Natural killer cell (primary cell): Measurements from ENCODE around the gene CLSTN2. TPM values are rescaled to one million over a fixed set of nuclear protein-coding genes. Genes with fewer than 3 reads are reported as not detected.

ENCODE experiments used
- ATAC-seq, 3 donors: fragments of 150-1000 bp in 2 of 3; fragments of 200-7000 bp in 1 of 3; cut with Tn5 transposase; 1 replicate in 1 of 3; 2 replicates in 2 of 3; pipeline ENCODE4 v1.10.0; 2021; ENCODE audit warnings: mild to moderate bottlenecking in 2 of 3, moderate library complexity in 2 of 3
- DNase-seq, 2 donors: peaks; one replicate each; pipeline versions ENCODE4 v3.0.0 to v3.0.0-alpha.2; 2013 to 2021; ENCODE audit warnings: mixed read lengths in 1 of 2
- H3K27ac ChIP-seq: one replicate; pipeline ENCODE4 v1.5.1; 2013; ENCODE audit warnings: mild to moderate bottlenecking, low read length
- H3K27me3 ChIP-seq: one replicate; pipeline ENCODE4 v1.6.1; 2013; ENCODE audit warnings: low read length; ENCODE audit not compliant: control insufficient read depth, insufficient read depth
- H3K36me3 ChIP-seq: one replicate; pipeline ENCODE4 v1.6.1; 2013; ENCODE audit warnings: low read length; ENCODE audit not compliant: control insufficient read depth, insufficient read depth
- H3K4me1 ChIP-seq: one replicate; pipeline ENCODE4 v1.6.1; 2013; ENCODE audit warnings: low read length; ENCODE audit not compliant: control insufficient read depth, insufficient read depth
- H3K4me3 ChIP-seq: one replicate; pipeline ENCODE4 v1.5.1; 2013; ENCODE audit warnings: low read length
- H3K9me3 ChIP-seq: one replicate; pipeline ENCODE4 v1.6.1; 2013; ENCODE audit warnings: low read length; ENCODE audit not compliant: control insufficient read depth, insufficient read depth
- H3K27ac Mint-ChIP-seq, 2 donors: one replicate each; pipeline ENCODE4 v1.8.0; 2022; ENCODE audit warnings: mild to moderate bottlenecking in 2 of 2, mixed read lengths in 2 of 2, moderate library complexity in 1 of 2
- H3K27me3 Mint-ChIP-seq, 2 donors: one replicate each; pipeline ENCODE4 v1.8.0; 2022; ENCODE audit warnings: low read depth in 2 of 2, mixed read lengths in 2 of 2
- H3K36me3 Mint-ChIP-seq: one replicate; pipeline ENCODE4 v1.8.0; 2022; ENCODE audit warnings: mixed read lengths
- H3K4me1 Mint-ChIP-seq, 2 donors: one replicate each; pipeline ENCODE4 v1.8.0; 2022; ENCODE audit warnings: mixed read lengths in 2 of 2
- H3K4me3 Mint-ChIP-seq: one replicate; pipeline ENCODE4 v1.8.0; 2022; ENCODE audit warnings: mild to moderate bottlenecking, moderate library complexity, mixed read lengths
- H3K9me3 Mint-ChIP-seq, 2 donors: one replicate each; pipeline ENCODE4 v1.8.0; 2022; ENCODE audit warnings: mixed read lengths in 2 of 2
- WGBS: methylation state at CpG from one replicate; pipeline ENCODE4 v1.1.7; 2013; ENCODE audit warnings: missing lambda C conversion rate; ENCODE audit not compliant: insufficient coverage; 5-methylcytosine and 5-hydroxymethylcytosine counted together
- intact Hi-C: fragments of 100-400 bp; cut with micrococcal nuclease; formaldehyde crosslinking; loops from one replicate; pipeline ENCODE4 v1.14.2; 2022
- total RNA-seq, 4 donors: library from RNA; stranded (reverse); fragments of 120-200 nt in 1 of 4; gene quantifications; one replicate each; pipeline versions ENCODE4 v1.2.3 to v1.2.4, GENCODE V29; 2013 to 2022
- TF ChIP-seq, protein P1 (sequence below): fragments of 200-600 bp; IDR thresholded peaks from one replicate; pipeline ENCODE4 v1.8.0; 2022; ENCODE audit warnings: antibody characterized with exemption

Gene CLSTN2
- total RNA-seq, 3 donors from 2014 or later (not counting 1 experiment from before 2014, with no cell fraction given): 0.05 TPM; not detected in 2

- TF ChIP-seq, protein P1, sequence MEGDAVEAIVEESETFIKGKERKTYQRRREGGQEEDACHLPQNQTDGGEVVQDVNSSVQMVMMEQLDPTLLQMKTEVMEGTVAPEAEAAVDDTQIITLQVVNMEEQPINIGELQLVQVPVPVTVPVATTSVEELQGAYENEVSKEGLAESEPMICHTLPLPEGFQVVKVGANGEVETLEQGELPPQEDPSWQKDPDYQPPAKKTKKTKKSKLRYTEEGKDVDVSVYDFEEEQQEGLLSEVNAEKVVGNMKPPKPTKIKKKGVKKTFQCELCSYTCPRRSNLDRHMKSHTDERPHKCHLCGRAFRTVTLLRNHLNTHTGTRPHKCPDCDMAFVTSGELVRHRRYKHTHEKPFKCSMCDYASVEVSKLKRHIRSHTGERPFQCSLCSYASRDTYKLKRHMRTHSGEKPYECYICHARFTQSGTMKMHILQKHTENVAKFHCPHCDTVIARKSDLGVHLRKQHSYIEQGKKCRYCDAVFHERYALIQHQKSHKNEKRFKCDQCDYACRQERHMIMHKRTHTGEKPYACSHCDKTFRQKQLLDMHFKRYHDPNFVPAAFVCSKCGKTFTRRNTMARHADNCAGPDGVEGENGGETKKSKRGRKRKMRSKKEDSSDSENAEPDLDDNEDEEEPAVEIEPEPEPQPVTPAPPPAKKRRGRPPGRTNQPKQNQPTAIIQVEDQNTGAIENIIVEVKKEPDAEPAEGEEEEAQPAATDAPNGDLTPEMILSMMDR: no peak
- H3K9me3 ChIP-seq: no peaks in the 10 kb centered on the region
- H3K4me3 ChIP-seq: no peak overlapping the region
- Mint-ChIP-seq H3K9me3 (no peaks in the 10 kb centered on the region), H3K36me3 (no peaks in the 10 kb centered on the region), H3K4me1 (no peaks in the 10 kb centered on the region), H3K27ac (no peak overlapping the region), H3K4me3 (no peak overlapping the region), H3K27me3 (no peaks in the 10 kb centered on the region)
- intact Hi-C loops: no loop called here
- H3K4me1 ChIP-seq: no peaks in the 10 kb centered on the region
- ATAC-seq: peak; percentile 39 to 66 (median 49)
- WGBS: 52% methylated on average over 6 of the region's 6 CpGs
- H3K27ac ChIP-seq: no peak overlapping the region
- DNase-seq: peak; percentile 20 to 25
- H3K36me3 ChIP-seq: no peaks in the 10 kb centered on the region
- H3K27me3 ChIP-seq: no peaks in the 10 kb centered on the region
Observed at GRCh38 chr3:140363801-140364200, 428.8 kb downstream of the CLSTN2 start.

- H3K9me3 Mint-ChIP-seq: no peaks in the 10 kb centered on the region
- no peak for DNase-seq
- WGBS: 85% methylated on average over 9 of the region's 9 CpGs
- Histone ChIP-seq H3K4me1 (no peaks in the 10 kb centered on the region), H3K36me3 (no peaks in the 10 kb centered on the region), H3K4me3 (no peak overlapping the region), H3K9me3 (no peaks in the 10 kb centered on the region), H3K27me3 (no peaks in the 10 kb centered on the region), H3K27ac (no peak overlapping the region)
- no peak for ATAC-seq
- no peaks in the 10 kb centered on the region for H3K4me1 Mint-ChIP-seq
- intact Hi-C loops: no loop called here
- H3K4me3 Mint-ChIP-seq: no peak overlapping the region
- no peaks in the 10 kb centered on the region for H3K36me3 Mint-ChIP-seq
- H3K27ac Mint-ChIP-seq: no peak overlapping the region
- TF ChIP-seq, protein P1: no peak
- no peaks in the 10 kb centered on the region for H3K27me3 Mint-ChIP-seq
Observed at GRCh38 chr3:140365872-140366697, 431.1 kb downstream of the CLSTN2 start.

DNA sequence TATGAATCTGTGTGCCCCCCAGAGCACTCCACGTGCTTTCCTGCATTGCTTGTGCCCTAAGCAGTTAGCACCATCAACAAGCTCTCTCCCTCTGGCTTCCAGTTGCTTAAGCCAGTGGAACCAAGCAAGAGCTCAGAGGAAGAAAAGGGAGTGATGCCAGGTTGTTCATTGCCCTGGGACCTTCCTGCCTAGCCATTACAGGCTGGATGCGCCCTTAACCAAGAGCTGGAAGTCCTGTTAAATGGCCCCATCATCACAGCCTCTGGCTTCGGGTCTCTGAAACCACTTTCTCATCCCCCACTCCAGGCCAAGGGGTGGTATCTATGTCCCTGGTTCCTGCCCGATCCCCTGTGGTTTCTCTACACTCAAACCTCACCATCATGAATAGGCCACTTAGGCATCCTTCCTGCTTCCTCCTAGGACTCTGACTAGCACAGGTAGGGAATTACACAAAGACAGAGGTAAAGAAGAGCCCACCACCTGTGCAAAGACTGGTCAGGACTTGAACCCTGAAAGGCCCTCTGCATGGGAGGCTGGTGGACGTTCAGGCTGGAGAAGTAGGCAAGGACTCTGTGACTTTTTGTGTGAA lies 433.3 kb downstream of the CLSTN2 start:
- ATAC-seq (no peak), DNase-seq (no peak)
- no peak overlapping the region for H3K27ac Mint-ChIP-seq
- H3K4me3 Mint-ChIP-seq: no peak overlapping the region
- Histone ChIP-seq H3K4me3 (no peak overlapping the region), H3K27ac (no peak overlapping the region), H3K4me1 (no peaks in the 10 kb centered on the region), H3K36me3 (no peaks in the 10 kb centered on the region), H3K9me3 (no peaks in the 10 kb centered on the region), H3K27me3 (no peaks in the 10 kb centered on the region)
- TF ChIP-seq, protein P1: no peak
- H3K4me1 Mint-ChIP-seq: no peaks in the 10 kb centered on the region
- WGBS: 75% methylated on average over 5 of the region's 5 CpGs
- no peaks in the 10 kb centered on the region for H3K36me3 Mint-ChIP-seq
- no peaks in the 10 kb centered on the region for H3K27me3 Mint-ChIP-seq
- no peaks in the 10 kb centered on the region for H3K9me3 Mint-ChIP-seq
- intact Hi-C loops: no loop called here
